Osteoblast (primary cell): ENCODE data around the gene UBE2E3. TPM values are rescaled to one million over a fixed set of nuclear protein-coding genes. Genes with fewer than 3 reads are reported as not detected.

Experiments
- DNase-seq: peaks from one replicate; pipeline ENCODE4 v3.0.0; 2011; ENCODE audit warnings: low spot score, mixed read lengths; ENCODE audit not compliant: insufficient read length; ENCODE audit errors: missing footprints
- H2AFZ ChIP-seq: 2 replicates; pipeline ENCODE4 v1.6.0; 2011; ENCODE audit warnings: mild to moderate bottlenecking, low read length
- H3K27ac ChIP-seq: 2 replicates; pipeline ENCODE4 v1.5.1; 2011; ENCODE audit warnings: mild to moderate bottlenecking, low read depth, low read length, moderate library complexity
- H3K27me3 ChIP-seq: 2 replicates; pipeline ENCODE4 v1.6.0; 2012; ENCODE audit warnings: mild to moderate bottlenecking, control low read depth, inconsistent platforms, low read length, moderate library complexity; ENCODE audit not compliant: insufficient read depth
- H3K36me3 ChIP-seq: 2 replicates; pipeline ENCODE4 v1.5.1; 2011; ENCODE audit warnings: mild to moderate bottlenecking, low read length, control low read depth, moderate library complexity; ENCODE audit not compliant: insufficient read depth
- H3K4me1 ChIP-seq: 2 replicates; pipeline ENCODE4 v1.5.1; 2011; ENCODE audit warnings: mild to moderate bottlenecking, low read length, control low read depth, moderate library complexity; ENCODE audit not compliant: insufficient read depth
- H3K4me2 ChIP-seq: 2 replicates; pipeline ENCODE4 v1.6.0; 2011; ENCODE audit warnings: mild to moderate bottlenecking, low read length; ENCODE audit not compliant: insufficient read depth
- H3K4me3 ChIP-seq: fragments of 200-600 bp; sonication (generic); 3 replicates; pipeline ENCODE4 v1.5.1; 2012; ENCODE audit warnings: mild to moderate bottlenecking, low read length, inconsistent platforms; ENCODE audit not compliant: insufficient read depth
- H3K79me2 ChIP-seq: 2 replicates; pipeline ENCODE4 v1.6.0; 2012; ENCODE audit warnings: mild to moderate bottlenecking, low read length, control low read depth, inconsistent platforms; ENCODE audit not compliant: insufficient read depth
- H3K9me3 ChIP-seq: 2 replicates; pipeline ENCODE4 v1.5.1; 2011; ENCODE audit warnings: low read depth, low read length, control low read depth
- H4K20me1 ChIP-seq: 2 replicates; pipeline ENCODE4 v1.6.0; 2012; ENCODE audit warnings: mild to moderate bottlenecking, low read length, control low read depth; ENCODE audit not compliant: insufficient read depth
- CTCF ChIP-seq: IDR thresholded peaks from 2 replicates; pipeline ENCODE4 v1.5.1; 2011; ENCODE audit warnings: mild to moderate bottlenecking, low read depth, low read length, moderate library complexity; ENCODE audit errors: extremely low read depth
- total RNA-seq: library from RNA; depleted of rRNA; stranded (reverse); fragments of >200 nt; gene quantifications from 2 replicates; pipeline ENCODE4 v1.2.3, GENCODE V29; 2012

UBE2E3 gene
- total RNA-seq, 1 donor: 58.3 TPM

DNA sequence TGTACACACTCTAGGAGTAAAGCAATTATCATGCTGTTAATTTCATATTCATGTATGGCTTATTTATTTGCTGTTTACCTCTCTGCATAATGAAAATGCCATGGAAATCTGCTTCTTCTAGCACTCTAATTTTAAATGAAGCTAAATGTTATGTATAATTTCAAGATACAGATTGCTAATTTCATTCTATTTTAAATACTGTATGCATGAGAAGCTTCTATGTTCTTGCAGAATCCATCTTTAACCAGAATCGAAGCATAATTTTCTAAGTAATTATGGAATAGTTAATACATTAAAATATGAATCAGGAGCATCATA, 127.2 kb downstream of the UBE2E3 start:
- H2AFZ ChIP-seq: no peak overlapping the region
- no peak overlapping the region for H3K4me3 ChIP-seq
- no peak overlapping the region for H3K4me2 ChIP-seq
- H3K36me3 ChIP-seq: no peaks in the 10 kb centered on the region
- H4K20me1 ChIP-seq: no peaks in the 10 kb centered on the region
- DNase-seq: no peak
- no peaks in the 10 kb centered on the region for H3K79me2 ChIP-seq
- TF ChIP-seq CTCF: no peak
- no peaks in the 10 kb centered on the region for H3K9me3 ChIP-seq
- no peaks in the 10 kb centered on the region for H3K27me3 ChIP-seq
- H3K4me1 ChIP-seq: peaks cover 24% of the 10 kb centered on the region
- no peak overlapping the region for H3K27ac ChIP-seq

DNA sequence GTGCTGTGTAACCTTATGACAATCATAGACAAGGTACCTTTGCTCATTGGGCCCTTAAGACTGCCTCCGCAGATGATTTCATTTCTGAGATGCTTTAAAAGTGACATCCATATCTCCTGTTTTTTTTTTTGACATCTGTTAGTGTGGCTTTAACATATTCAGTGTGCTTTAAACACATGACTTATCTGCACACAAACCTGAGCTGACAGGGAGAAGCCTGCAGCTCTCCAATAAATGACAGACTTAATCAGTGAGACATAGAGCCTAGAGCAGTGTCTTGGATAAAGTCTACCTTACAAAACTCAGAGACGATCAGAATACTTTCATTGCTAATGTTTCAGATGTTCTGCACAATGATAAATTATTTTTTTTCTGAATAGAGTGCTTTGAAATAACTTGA, 130.7 kb downstream of the UBE2E3 start:
- no peaks in the 10 kb centered on the region for H3K36me3 ChIP-seq
- H3K4me2 ChIP-seq: no peak overlapping the region
- H3K79me2 ChIP-seq: no peaks in the 10 kb centered on the region
- H4K20me1 ChIP-seq: no peaks in the 10 kb centered on the region
- DNase-seq: no peak
- no peaks in the 10 kb centered on the region for H3K27me3 ChIP-seq
- no peak overlapping the region for H2AFZ ChIP-seq
- H3K4me1 ChIP-seq: peaks cover 14% of the 10 kb centered on the region
- no peak overlapping the region for H3K27ac ChIP-seq
- H3K4me3 ChIP-seq: no peak overlapping the region
- no peak for TF ChIP-seq CTCF
- no peaks in the 10 kb centered on the region for H3K9me3 ChIP-seq

GRCh38 chr2:181112916-181113315, 132.5 kb downstream of the UBE2E3 start:
- no peaks in the 10 kb centered on the region for H3K4me1 ChIP-seq
- no peaks in the 10 kb centered on the region for H3K36me3 ChIP-seq
- H3K4me3 ChIP-seq: no peak overlapping the region
- no peak for DNase-seq
- no peaks in the 10 kb centered on the region for H3K27me3 ChIP-seq
- no peak for TF ChIP-seq CTCF
- H3K27ac ChIP-seq: no peak overlapping the region
- H4K20me1 ChIP-seq: no peaks in the 10 kb centered on the region
- H3K9me3 ChIP-seq: no peaks in the 10 kb centered on the region
- H3K4me2 ChIP-seq: no peak overlapping the region
- H3K79me2 ChIP-seq: no peaks in the 10 kb centered on the region
- no peak overlapping the region for H2AFZ ChIP-seq
